Nephron progenitor cell (in vitro differentiated cells): ENCODE data around the gene TRAF3IP3.

Experiments used
- DNase-seq: peaks from one replicate; pipeline ENCODE4 v3.0.0; 2021
- H3K27ac Mint-ChIP-seq: 2 replicates; pipeline ENCODE4 v1.8.0; 2021; ENCODE audit warnings: mild to moderate bottlenecking, moderate library complexity, mixed read lengths
- H3K27me3 Mint-ChIP-seq: 2 replicates; pipeline ENCODE4 v1.8.0; 2021; ENCODE audit warnings: mild to moderate bottlenecking, low read depth, mixed read lengths; ENCODE audit not compliant: poor library complexity
- H3K36me3 Mint-ChIP-seq: 2 replicates; pipeline ENCODE4 v1.8.0; 2021; ENCODE audit warnings: low read depth, mixed read lengths
- H3K4me1 Mint-ChIP-seq: 2 replicates; pipeline ENCODE4 v1.8.0; 2021; ENCODE audit warnings: mixed read lengths
- H3K4me3 Mint-ChIP-seq: 2 replicates; pipeline ENCODE4 v1.8.0; 2021; ENCODE audit warnings: mild to moderate bottlenecking, moderate library complexity, mixed read lengths
- H3K9me3 Mint-ChIP-seq: 2 replicates; pipeline ENCODE4 v1.8.0; 2021; ENCODE audit warnings: mild to moderate bottlenecking, moderate library complexity, mixed read lengths
- CTCF ChIP-seq: fragments of 200-600 bp; sonication (generic); IDR thresholded peaks from 2 replicates; pipeline ENCODE4 v1.5.0; 2021; ENCODE audit warnings: antibody characterized with exemption

Gene TRAF3IP3

GRCh38 chr1:209710847-209711246 lies 45.0 kb upstream of the TRAF3IP3 start:
- H3K9me3 Mint-ChIP-seq: no peaks in the 10 kb centered on the region
- H3K4me1 Mint-ChIP-seq: peaks cover 22% of the 10 kb centered on the region

GRCh38 chr1:209714338-209714737 lies 41.5 kb upstream of the TRAF3IP3 start:
- no peak overlapping the region for H3K27ac Mint-ChIP-seq
- TF ChIP-seq CTCF: no peak

More at GRCh38 chr1:209710847-209711246, 45.0 kb upstream of the TRAF3IP3 start:
- Mint-ChIP-seq H3K27ac (no peak overlapping the region), H3K4me3 (no peak overlapping the region), H3K27me3 (peaks cover 19% of the 10 kb centered on the region), H3K36me3 (no peaks in the 10 kb centered on the region)
- no peak for DNase-seq
- TF ChIP-seq CTCF: no peak

GRCh38 chr1:209715314-209715713 lies 40.5 kb upstream of the TRAF3IP3 start:
- no peak for TF ChIP-seq CTCF
- H3K27ac Mint-ChIP-seq: no peak overlapping the region
- H3K36me3 Mint-ChIP-seq: no peaks in the 10 kb centered on the region
- DNase-seq: no peak
- H3K27me3 Mint-ChIP-seq: peaks cover 10% of the 10 kb centered on the region
- H3K4me1 Mint-ChIP-seq: no peaks in the 10 kb centered on the region
- H3K4me3 Mint-ChIP-seq: no peak overlapping the region
- no peaks in the 10 kb centered on the region for H3K9me3 Mint-ChIP-seq

More at GRCh38 chr1:209714338-209714737, 41.5 kb upstream of the TRAF3IP3 start:
- Mint-ChIP-seq H3K4me3 (no peak overlapping the region), H3K36me3 (no peaks in the 10 kb centered on the region), H3K27me3 (peaks cover 10% of the 10 kb centered on the region), H3K9me3 (no peaks in the 10 kb centered on the region), H3K4me1 (no peaks in the 10 kb centered on the region)
- DNase-seq: no peak

GRCh38 chr1:209717818-209718217 lies 38.0 kb upstream of the TRAF3IP3 start:
- no peak for TF ChIP-seq CTCF
- DNase-seq: no peak
- no peaks in the 10 kb centered on the region for H3K9me3 Mint-ChIP-seq
- H3K27ac Mint-ChIP-seq: no peak overlapping the region
- no peaks in the 10 kb centered on the region for H3K4me1 Mint-ChIP-seq
- H3K27me3 Mint-ChIP-seq: peaks cover 12% of the 10 kb centered on the region
- H3K36me3 Mint-ChIP-seq: no peaks in the 10 kb centered on the region
- no peak overlapping the region for H3K4me3 Mint-ChIP-seq

- Mint-ChIP-seq H3K9me3 (no peaks in the 10 kb centered on the region), H3K27me3 (peaks cover 7% of the 10 kb centered on the region), H3K4me3 (no peak overlapping the region), H3K27ac (no peak overlapping the region), H3K4me1 (no peaks in the 10 kb centered on the region), H3K36me3 (no peaks in the 10 kb centered on the region)
- TF ChIP-seq CTCF: no peak
- DNase-seq: no peak
Observed at GRCh38 chr1:209720326-209720725, 35.5 kb upstream of the TRAF3IP3 start.

GRCh38 chr1:209720826-209721225 lies 35.0 kb upstream of the TRAF3IP3 start:
- no peaks in the 10 kb centered on the region for H3K4me1 Mint-ChIP-seq
- no peak overlapping the region for H3K27ac Mint-ChIP-seq
- H3K9me3 Mint-ChIP-seq: no peaks in the 10 kb centered on the region
- no peak overlapping the region for H3K4me3 Mint-ChIP-seq
- TF ChIP-seq CTCF: no peak
- no peak for DNase-seq
- no peaks in the 10 kb centered on the region for H3K36me3 Mint-ChIP-seq
- peaks cover 5% of the 10 kb centered on the region for H3K27me3 Mint-ChIP-seq
